GM12878 (cell line): ENCODE results near the gene SPATS1. TPM values are rescaled to one million over a fixed set of nuclear protein-coding genes. Genes with fewer than 3 reads are reported as not detected.
A peak's percentile ranks its signal among the peaks of the same experiment; 100 is the strongest.

Experiments used
- CBX3 ChIP-seq: fragments of 200-600 bp; sonication (generic); IDR thresholded peaks from 2 replicates; pipeline ENCODE4 v1.6.1; 2016; ENCODE audit warnings: low read depth, borderline replicate concordance
- CEBPB ChIP-seq, 2 experiments: fragments of 150-350 bp in 1 of 2; IDR thresholded peaks; 2 replicates each; pipeline ENCODE4 v1.6.1; 2012 to 2014; ENCODE audit warnings: low read depth in 2 of 2, low read length in 2 of 2, borderline replicate concordance in 1 of 2, inconsistent platforms in 1 of 2
- CTCF ChIP-seq, 3 experiments: IDR thresholded peaks in 2 of 3; conservative IDR thresholded peaks in 1 of 3; 2 replicates each; pipeline ENCODE4 v1.5.1; 2011; ENCODE audit warnings: low read depth in 3 of 3, low read length in 3 of 3, mild to moderate bottlenecking in 3 of 3, control low read depth in 2 of 3, moderate library complexity in 2 of 3, inconsistent platforms in 1 of 3, mixed read lengths in 1 of 3; ENCODE audit not compliant: control insufficient read depth in 2 of 3, insufficient read depth in 1 of 3; ENCODE audit errors: extremely low read depth in 1 of 3
- HDAC2 ChIP-seq: fragments of 200-600 bp; sonication (generic); IDR thresholded peaks from 2 replicates; pipeline ENCODE4 v1.6.1; 2017
- IRF3 ChIP-seq: fragments of 450-650 bp; IDR thresholded peaks from 2 replicates; pipeline ENCODE4 v1.6.1; 2014; ENCODE audit warnings: mild to moderate bottlenecking
- KAT2A ChIP-seq: conservative IDR thresholded peaks from 2 replicates; pipeline ENCODE4 v1.6.1; 2011; ENCODE audit warnings: low read depth, low read length; ENCODE audit not compliant: control insufficient read depth
- MEF2B ChIP-seq: fragments of 450-650 bp; IDR thresholded peaks from 2 replicates; pipeline ENCODE4 v1.6.1; 2018; ENCODE audit warnings: mild to moderate bottlenecking, moderate library complexity; ENCODE audit not compliant: partially characterized antibody, poor library complexity, severe bottlenecking
- MLLT1 ChIP-seq: fragments of 450-650 bp; IDR thresholded peaks from 2 replicates; pipeline ENCODE4 v1.6.1; 2016; ENCODE audit warnings: mild to moderate bottlenecking
- MXI1 ChIP-seq: fragments of 150-350 bp; IDR thresholded peaks from 2 replicates; pipeline ENCODE4 v1.6.1; 2011; ENCODE audit warnings: low read depth, mild to moderate bottlenecking, inconsistent platforms, low read length, improper control_type of control experiment
- NFXL1 ChIP-seq: fragments of 450-650 bp; IDR thresholded peaks from 2 replicates; pipeline ENCODE4 v1.6.1; 2017; ENCODE audit warnings: antibody characterized with exemption, mild to moderate bottlenecking, borderline replicate concordance
- NR2C2 ChIP-seq: IDR thresholded peaks from 2 replicates; pipeline ENCODE4 v1.6.1; 2011; ENCODE audit warnings: borderline replicate concordance, low read depth; ENCODE audit not compliant: control insufficient read depth, insufficient read length
- PKNOX1 ChIP-seq: fragments of 450-650 bp; IDR thresholded peaks from 2 replicates; pipeline ENCODE4 v1.6.1; 2016; ENCODE audit warnings: mild to moderate bottlenecking
- POLR2A ChIP-seq: IDR thresholded peaks from 2 replicates; pipeline ENCODE4 v1.6.1; 2011; ENCODE audit warnings: low read depth, mild to moderate bottlenecking, low read length
- SMARCA5 ChIP-seq: fragments of 450-650 bp; IDR thresholded peaks from 2 replicates; pipeline ENCODE4 v1.6.1; 2017; ENCODE audit warnings: mild to moderate bottlenecking
- SP1 ChIP-seq: IDR thresholded peaks from one replicate; pipeline ENCODE4 v1.6.1; 2011; ENCODE audit warnings: low read depth, low read length
- USF1 ChIP-seq: IDR thresholded peaks from 2 replicates; pipeline ENCODE4 v1.6.1; 2011; ENCODE audit warnings: borderline replicate concordance, low read depth, mild to moderate bottlenecking, moderate library complexity, mixed read lengths, low read length; ENCODE audit not compliant: insufficient read depth; ENCODE audit errors: extremely low read length
- WRNIP1 ChIP-seq: IDR thresholded peaks from 2 replicates; pipeline ENCODE4 v1.6.1; 2011; ENCODE audit warnings: low read depth, low read length, improper control_type of control experiment, borderline replicate concordance
- YY1 ChIP-seq: IDR thresholded peaks from 2 replicates; pipeline ENCODE4 v1.6.1; 2011; ENCODE audit warnings: low read depth, mild to moderate bottlenecking, low read length
- polyA plus RNA-seq, 11 experiments: library from polyadenylated mRNA; depleted of rRNA in 4 of 11; unstranded in 6 of 11; stranded (reverse) in 5 of 11; fragments of >200 nt; fragmentation: Nextera tagmentation in 4 of 11; fragmentation: Illumina TruSeq in 1 of 11; extraction: Ambion mirVana in 4 of 11; extraction: Trizol in 1 of 11; gene quantifications; 1 replicate in 1 of 11; 2 replicates in 10 of 11; pipeline versions ENCODE4 v1.2.1 to v1.2.3, GENCODE V29; 2011 to 2016; ENCODE audit warnings: inconsistent platforms in 2 of 11, missing spikeins in 2 of 11, low read depth in 1 of 11
- total RNA-seq, 4 experiments: library from RNA; depleted of rRNA in 3 of 4; stranded (reverse); fragments of >200 nt in 3 of 4; fragmentation: Illumina TruSeq in 1 of 4; extraction: Trizol in 1 of 4; gene quantifications; 2 replicates each; pipeline versions ENCODE4 v1.2.1 to v1.2.3, GENCODE V29; 2013 to 2021

Gene SPATS1
- total and polyA plus RNA-seq, 10 of the 15 experiments (the other 5 are each of a cell fraction or from before 2014, with no cell fraction given), result 0.12 TPM; not detected in 9

- TF ChIP-seq SMARCA5 (peak; percentile 98; the same call in 1 of the 2 replicates), POLR2A (peak; percentile 99), IRF3 (peak; percentile 42; the same call in 1 of the 2 replicates), NR2C2 (no peak), SP1 (peak; percentile 84), PKNOX1 (peak; percentile 46; the same call in 1 of the 2 replicates), YY1 (peak; percentile 98), CEBPB (IDR thresholded peaks at IDR 0.05; ENCODE audit: borderline replicate concordance in 1 of 2, low read depth in 2 of 2, low read length in 2 of 2) (no peak), MEF2B (no peak), MLLT1 (no peak), HDAC2 (peak; percentile 74; the same call in 1 of the 2 replicates), WRNIP1 (peak; percentile 99), MXI1 (peak; percentile 94), KAT2A (no peak), USF1 (no peak), CTCF (IDR thresholded peaks at IDR 0.05 in 2 of 3, conservative IDR thresholded peaks at IDR 0.05 in 1 of 3; ENCODE audit: control insufficient read depth in 2 of 3, extremely low read depth in 1 of 3, insufficient read depth in 1 of 3, low read depth in 3 of 3, low read length in 3 of 3) (peak; percentile 99; a peak in 5 of 6 replicates), CBX3 (no peak), NFXL1 (no peak)
These were observed 29.3 kb upstream of the SPATS1 start, which contains the start of gene AARS2 (continued) for GRCh38 chr6:44312901-44313788.
